ENCODE data around the gene LGALS13.

DNA sequence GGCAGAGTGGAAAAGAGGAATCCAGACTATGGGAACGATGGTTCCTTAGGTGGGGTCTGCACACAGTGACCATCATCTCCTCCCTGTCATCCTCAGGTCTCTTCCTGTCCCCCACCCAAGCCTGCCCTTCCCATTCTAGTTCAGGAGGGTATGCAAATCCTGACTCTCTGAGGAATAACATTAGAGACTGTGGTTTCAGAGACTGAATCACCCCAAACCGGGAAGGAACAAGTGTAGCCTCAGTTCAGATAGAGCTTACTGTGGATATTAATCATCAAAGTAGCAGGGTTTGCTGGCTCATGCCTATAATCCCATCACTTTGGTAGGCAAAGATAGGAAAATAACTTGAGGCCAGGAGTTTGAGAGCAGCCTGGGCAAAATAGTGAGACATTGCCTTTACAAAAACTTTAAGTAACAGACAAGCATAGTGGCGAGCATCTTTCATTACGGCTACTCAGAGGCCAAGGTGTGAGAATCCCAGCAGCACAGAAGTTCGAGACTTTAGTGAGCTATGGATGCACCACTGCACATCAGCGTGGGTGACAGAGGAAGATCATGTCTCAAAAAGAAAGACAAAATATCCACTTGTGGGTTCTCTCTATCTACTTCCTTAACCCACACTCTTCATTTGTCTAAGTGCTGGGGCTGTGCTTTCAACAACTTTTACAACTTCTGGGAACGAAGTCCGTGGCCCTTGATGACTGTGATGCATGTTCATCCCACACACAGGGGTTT lies 19.3 kb upstream of the LGALS13 start:
- TF ChIP-seq SUZ12 (IDR thresholded peaks at IDR 0.05; ENCODE audit: low read length) (no peak), RAD21 (IDR thresholded peaks at IDR 0.05 in 1 of 2, conservative IDR thresholded peaks at IDR 0.05 in 1 of 2; ENCODE audit: low read depth in 2 of 2, low read length in 2 of 2) (no peak), GABPA (IDR thresholded peaks at IDR 0.05; ENCODE audit: borderline replicate concordance, insufficient read depth, low read length) (no peak), EZH2 (IDR thresholded peaks at IDR 0.05; ENCODE audit: low read depth, low read length, severe bottlenecking) (no peak), CBX5 (IDR thresholded peaks at IDR 0.05; ENCODE audit: low read depth, low read length) (no peak), KDM5A (IDR thresholded peaks at IDR 0.05; ENCODE audit: low read length) (no peak)
- TF ChIP-seq, protein P1, sequence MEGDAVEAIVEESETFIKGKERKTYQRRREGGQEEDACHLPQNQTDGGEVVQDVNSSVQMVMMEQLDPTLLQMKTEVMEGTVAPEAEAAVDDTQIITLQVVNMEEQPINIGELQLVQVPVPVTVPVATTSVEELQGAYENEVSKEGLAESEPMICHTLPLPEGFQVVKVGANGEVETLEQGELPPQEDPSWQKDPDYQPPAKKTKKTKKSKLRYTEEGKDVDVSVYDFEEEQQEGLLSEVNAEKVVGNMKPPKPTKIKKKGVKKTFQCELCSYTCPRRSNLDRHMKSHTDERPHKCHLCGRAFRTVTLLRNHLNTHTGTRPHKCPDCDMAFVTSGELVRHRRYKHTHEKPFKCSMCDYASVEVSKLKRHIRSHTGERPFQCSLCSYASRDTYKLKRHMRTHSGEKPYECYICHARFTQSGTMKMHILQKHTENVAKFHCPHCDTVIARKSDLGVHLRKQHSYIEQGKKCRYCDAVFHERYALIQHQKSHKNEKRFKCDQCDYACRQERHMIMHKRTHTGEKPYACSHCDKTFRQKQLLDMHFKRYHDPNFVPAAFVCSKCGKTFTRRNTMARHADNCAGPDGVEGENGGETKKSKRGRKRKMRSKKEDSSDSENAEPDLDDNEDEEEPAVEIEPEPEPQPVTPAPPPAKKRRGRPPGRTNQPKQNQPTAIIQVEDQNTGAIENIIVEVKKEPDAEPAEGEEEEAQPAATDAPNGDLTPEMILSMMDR (IDR thresholded peaks at IDR 0.05; ENCODE audit: control extremely low read depth in 1 of 3, insufficient read depth in 1 of 3, low read depth in 1 of 3, low read length in 3 of 3): no peak
- TF ChIP-seq, protein P2, sequence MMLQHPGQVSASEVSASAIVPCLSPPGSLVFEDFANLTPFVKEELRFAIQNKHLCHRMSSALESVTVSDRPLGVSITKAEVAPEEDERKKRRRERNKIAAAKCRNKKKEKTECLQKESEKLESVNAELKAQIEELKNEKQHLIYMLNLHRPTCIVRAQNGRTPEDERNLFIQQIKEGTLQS (IDR thresholded peaks at IDR 0.05; ENCODE audit: insufficient read depth, low read depth, low read length): no peak

Data from H1 (cell line).